ENCODE data around the gene CD36.

The CD36 gene

DNA sequence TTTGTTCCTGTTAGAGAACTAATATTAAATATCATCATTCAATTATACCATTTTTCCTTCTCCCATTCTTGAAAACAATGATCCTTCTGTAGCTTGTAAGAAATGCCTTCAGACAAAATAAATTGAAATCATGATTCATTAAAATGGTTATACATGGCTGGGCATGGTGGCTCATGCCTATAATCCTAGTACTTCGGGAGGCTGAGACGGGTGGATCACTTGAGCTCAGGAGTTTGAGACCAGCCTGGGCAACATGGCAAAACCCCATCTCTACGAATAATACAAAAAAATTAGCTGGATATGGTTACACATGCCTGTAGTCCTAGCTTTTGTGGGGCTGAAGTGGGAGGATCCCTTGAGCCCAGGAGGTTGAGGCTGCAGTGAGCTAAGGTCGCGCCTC, 13.0 kb downstream of the CD36 start:
- Histone ChIP-seq H3K27ac (ENCODE audit: low read length, poor library complexity, severe bottlenecking) (no peak overlapping the region), H2AFZ (ENCODE audit: low read depth, low read length) (no peak overlapping the region), H2BK12ac (ENCODE audit: low read length in 2 of 2) (no peak overlapping the region), H3K27me3 (ENCODE audit: control insufficient read depth in 1 of 2, insufficient read depth in 1 of 2, low read length in 2 of 2) (no peaks in the 10 kb centered on the region), H3K4ac (ENCODE audit: low read depth in 1 of 2, low read length in 2 of 2) (no peak overlapping the region), H2BK120ac (ENCODE audit: low read depth, low read length) (peak overlapping the region; percentile 49), H3K18ac (ENCODE audit: low read depth in 1 of 2, low read length in 2 of 2) (no peak overlapping the region), H3K4me1 (ENCODE audit: control insufficient read depth, insufficient read depth, low read depth, low read length) (no peaks in the 10 kb centered on the region), H2AK5ac (ENCODE audit: low read length, severe bottlenecking) (no peak overlapping the region), H3K4me2 (ENCODE audit: low read length, poor library complexity, severe bottlenecking) (no peak overlapping the region), H3K9me3 (ENCODE audit: control insufficient read depth, low read length) (no peaks in the 10 kb centered on the region), H3K4me3 (ENCODE audit: insufficient read depth in 1 of 2, low read depth in 1 of 2, low read length in 2 of 2) (no peak overlapping the region), H4K8ac (ENCODE audit: low read length) (no peak overlapping the region), H2BK15ac (ENCODE audit: low read depth, poor library complexity, severe bottlenecking) (no peak overlapping the region), H3K79me1 (replicated peaks; ENCODE audit: low read length, poor library complexity, severe bottlenecking) (no peaks in the 10 kb centered on the region), H4K91ac (ENCODE audit: low read length) (no peak overlapping the region), H3K36me3 (ENCODE audit: control insufficient read depth in 1 of 2, insufficient read depth in 2 of 2, low read depth in 1 of 2, low read length in 2 of 2) (peaks cover 0 to 5% of the 10 kb centered on the region in 2 experiments), H3K9ac (ENCODE audit: low read length) (no peak overlapping the region), H3K23ac (ENCODE audit: low read length in 2 of 2) (no peak overlapping the region), H2BK5ac (ENCODE audit: low read depth, low read length, poor library complexity, severe bottlenecking) (no peak overlapping the region), H3K14ac (ENCODE audit: low read length in 2 of 2) (no peak overlapping the region)
- DNase-seq, result no peak
- WGBS, result 100% methylated on average over 4 of the region's 5 CpGs

DNA sequence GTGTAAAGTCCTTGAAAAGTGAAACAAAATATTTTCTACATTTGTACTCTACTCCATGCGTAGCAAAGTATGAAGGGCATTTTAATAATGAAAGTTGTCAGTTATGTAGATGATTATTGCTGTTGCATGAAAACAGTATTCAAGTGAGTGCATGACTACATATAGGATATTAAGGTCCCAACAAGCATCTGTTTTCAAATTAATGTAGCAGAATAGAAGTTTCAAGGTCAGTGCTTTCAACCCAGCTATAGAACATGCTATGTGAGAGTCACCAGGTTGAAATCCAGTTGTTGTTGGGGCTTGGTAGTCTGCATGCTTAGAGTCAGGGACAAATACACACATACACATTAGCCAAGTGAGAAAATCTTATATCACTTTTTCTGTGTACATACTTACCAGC, 14.8 kb downstream of the CD36 start:
- no peak overlapping the region for H3K9ac ChIP-seq (ENCODE audit: low read length)
- no peak overlapping the region for H3K18ac ChIP-seq (ENCODE audit: low read depth in 1 of 2, low read length in 2 of 2)
- no peaks in the 10 kb centered on the region for H3K4me1 ChIP-seq (ENCODE audit: control insufficient read depth, insufficient read depth, low read depth, low read length)
- no peak overlapping the region for H2AK5ac ChIP-seq (ENCODE audit: low read length, severe bottlenecking)
- no peak overlapping the region for H2BK5ac ChIP-seq (ENCODE audit: low read depth, low read length, poor library complexity, severe bottlenecking)
- H2BK15ac ChIP-seq (ENCODE audit: low read depth, poor library complexity, severe bottlenecking), result no peak overlapping the region
- no CpG with 5 or more reads among the region's 1 CpG for WGBS
- no peak overlapping the region for H2AFZ ChIP-seq (ENCODE audit: low read depth, low read length)
- H3K4me3 ChIP-seq (ENCODE audit: insufficient read depth in 1 of 2, low read depth in 1 of 2, low read length in 2 of 2), result no peak overlapping the region
- H3K27ac ChIP-seq (ENCODE audit: low read length, poor library complexity, severe bottlenecking), result no peak overlapping the region
- no peak overlapping the region for H4K8ac ChIP-seq (ENCODE audit: low read length)
- H3K27me3 ChIP-seq (ENCODE audit: control insufficient read depth in 1 of 2, insufficient read depth in 1 of 2, low read length in 2 of 2), result no peaks in the 10 kb centered on the region
- H3K36me3 ChIP-seq (ENCODE audit: control insufficient read depth in 1 of 2, insufficient read depth in 2 of 2, low read depth in 1 of 2, low read length in 2 of 2), result peaks cover 0 to 5% of the 10 kb centered on the region in 2 experiments
- H2BK120ac ChIP-seq (ENCODE audit: low read depth, low read length), result no peak overlapping the region
- H3K14ac ChIP-seq (ENCODE audit: low read length in 2 of 2), result no peak overlapping the region
- H2BK12ac ChIP-seq (ENCODE audit: low read length in 2 of 2), result no peak overlapping the region
- no peak overlapping the region for H4K91ac ChIP-seq (ENCODE audit: low read length)
- no peak overlapping the region for H3K23ac ChIP-seq (ENCODE audit: low read length in 2 of 2)
- H3K4me2 ChIP-seq (ENCODE audit: low read length, poor library complexity, severe bottlenecking), result no peak overlapping the region
- H3K4ac ChIP-seq (ENCODE audit: low read depth in 1 of 2, low read length in 2 of 2), result no peak overlapping the region
- no peaks in the 10 kb centered on the region for H3K79me1 ChIP-seq (replicated peaks; ENCODE audit: low read length, poor library complexity, severe bottlenecking)
- DNase-seq, result no peak
- no peaks in the 10 kb centered on the region for H3K9me3 ChIP-seq (ENCODE audit: control insufficient read depth, low read length)

DNA sequence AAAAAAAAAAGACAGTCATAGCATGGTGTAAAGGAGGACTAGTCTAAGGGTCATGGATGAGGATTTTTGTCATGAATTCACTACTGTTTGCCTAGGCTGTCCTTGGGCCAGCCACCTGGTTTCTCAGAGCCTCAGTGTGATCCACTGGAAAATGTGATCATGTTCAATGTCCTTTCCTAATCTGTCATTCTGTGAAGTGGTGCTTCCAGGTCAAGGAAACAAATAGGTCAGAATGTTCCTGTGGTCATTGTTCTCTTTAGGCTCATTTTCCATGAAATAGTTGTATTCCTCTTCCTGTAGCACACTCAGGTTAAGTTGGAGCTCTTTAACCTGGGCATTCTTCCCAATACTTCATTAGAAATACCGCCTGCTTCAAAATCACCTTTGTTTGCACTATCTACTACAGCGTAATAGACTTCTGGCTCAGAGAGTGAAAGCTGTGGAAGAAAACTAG, 16.5 kb downstream of the CD36 start:
- Histone ChIP-seq H4K91ac (ENCODE audit: low read length) (no peak overlapping the region), H3K4me1 (ENCODE audit: control insufficient read depth, insufficient read depth, low read depth, low read length) (no peaks in the 10 kb centered on the region), H3K4me2 (ENCODE audit: low read length, poor library complexity, severe bottlenecking) (no peak overlapping the region), H2BK120ac (ENCODE audit: low read depth, low read length) (no peak overlapping the region), H3K36me3 (ENCODE audit: control insufficient read depth in 1 of 2, insufficient read depth in 2 of 2, low read depth in 1 of 2, low read length in 2 of 2) (no peaks in the 10 kb centered on the region), H3K14ac (ENCODE audit: low read length in 2 of 2) (no peak overlapping the region), H2BK12ac (ENCODE audit: low read length in 2 of 2) (no peak overlapping the region), H4K8ac (ENCODE audit: low read length) (no peak overlapping the region), H3K18ac (ENCODE audit: low read depth in 1 of 2, low read length in 2 of 2) (no peak overlapping the region), H3K4ac (ENCODE audit: low read depth in 1 of 2, low read length in 2 of 2) (no peak overlapping the region), H3K27ac (ENCODE audit: low read length, poor library complexity, severe bottlenecking) (no peak overlapping the region), H3K9me3 (ENCODE audit: control insufficient read depth, low read length) (no peaks in the 10 kb centered on the region), H3K23ac (ENCODE audit: low read length in 2 of 2) (no peak overlapping the region), H2BK15ac (ENCODE audit: low read depth, poor library complexity, severe bottlenecking) (no peak overlapping the region), H2AK5ac (ENCODE audit: low read length, severe bottlenecking) (no peak overlapping the region), H3K4me3 (ENCODE audit: insufficient read depth in 1 of 2, low read depth in 1 of 2, low read length in 2 of 2) (no peak overlapping the region), H3K27me3 (ENCODE audit: control insufficient read depth in 1 of 2, insufficient read depth in 1 of 2, low read length in 2 of 2) (no peaks in the 10 kb centered on the region), H3K79me1 (replicated peaks; ENCODE audit: low read length, poor library complexity, severe bottlenecking) (no peaks in the 10 kb centered on the region), H3K9ac (ENCODE audit: low read length) (no peak overlapping the region), H2BK5ac (ENCODE audit: low read depth, low read length, poor library complexity, severe bottlenecking) (no peak overlapping the region), H2AFZ (ENCODE audit: low read depth, low read length) (no peak overlapping the region)
- no peak for DNase-seq
- no CpG with 5 or more reads among the region's 2 CpGs for WGBS

DNA sequence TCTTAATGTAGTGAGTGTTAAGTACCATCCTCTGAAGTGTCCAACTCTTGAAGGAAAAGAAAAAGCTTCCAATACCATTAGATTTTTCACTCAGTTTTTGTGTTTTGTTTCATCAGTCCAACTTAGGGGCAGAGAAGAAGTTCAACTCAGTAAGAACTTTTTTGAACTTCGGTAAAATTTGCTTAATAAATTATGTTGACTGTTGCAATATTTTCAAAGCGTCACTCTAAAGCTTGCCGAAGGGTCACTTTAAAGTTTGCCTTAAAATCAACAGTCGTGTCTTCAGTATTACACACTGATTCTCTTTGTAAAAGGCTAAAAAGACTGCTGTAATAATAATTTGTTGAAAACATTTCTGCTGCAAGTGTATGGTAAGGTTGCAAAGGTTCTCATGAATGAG, 17.6 kb downstream of the CD36 start:
- H3K4ac ChIP-seq (ENCODE audit: low read depth in 1 of 2, low read length in 2 of 2), result no peak overlapping the region
- H3K18ac ChIP-seq (ENCODE audit: low read depth in 1 of 2, low read length in 2 of 2), result no peak overlapping the region
- H4K91ac ChIP-seq (ENCODE audit: low read length), result no peak overlapping the region
- H3K79me1 ChIP-seq (replicated peaks; ENCODE audit: low read length, poor library complexity, severe bottlenecking), result no peaks in the 10 kb centered on the region
- no peak overlapping the region for H3K4me2 ChIP-seq (ENCODE audit: low read length, poor library complexity, severe bottlenecking)
- H3K14ac ChIP-seq (ENCODE audit: low read length in 2 of 2), result no peak overlapping the region
- H3K36me3 ChIP-seq (ENCODE audit: control insufficient read depth in 1 of 2, insufficient read depth in 2 of 2, low read depth in 1 of 2, low read length in 2 of 2), result no peaks in the 10 kb centered on the region
- no peak for DNase-seq
- H2BK15ac ChIP-seq (ENCODE audit: low read depth, poor library complexity, severe bottlenecking), result no peak overlapping the region
- no peak overlapping the region for H3K9ac ChIP-seq (ENCODE audit: low read length)
- no peaks in the 10 kb centered on the region for H3K4me1 ChIP-seq (ENCODE audit: control insufficient read depth, insufficient read depth, low read depth, low read length)
- H3K27me3 ChIP-seq (ENCODE audit: control insufficient read depth in 1 of 2, insufficient read depth in 1 of 2, low read length in 2 of 2), result no peaks in the 10 kb centered on the region
- no peak overlapping the region for H2BK5ac ChIP-seq (ENCODE audit: low read depth, low read length, poor library complexity, severe bottlenecking)
- no peak overlapping the region for H2AK5ac ChIP-seq (ENCODE audit: low read length, severe bottlenecking)
- no peak overlapping the region for H3K23ac ChIP-seq (ENCODE audit: low read length in 2 of 2)
- no peak overlapping the region for H4K8ac ChIP-seq (ENCODE audit: low read length)
- no peaks in the 10 kb centered on the region for H3K9me3 ChIP-seq (ENCODE audit: control insufficient read depth, low read length)
- 89% methylated on average over 4 of the region's 4 CpGs for WGBS
- no peak overlapping the region for H3K27ac ChIP-seq (ENCODE audit: low read length, poor library complexity, severe bottlenecking)
- no peak overlapping the region for H2AFZ ChIP-seq (ENCODE audit: low read depth, low read length)
- no peak overlapping the region for H2BK12ac ChIP-seq (ENCODE audit: low read length in 2 of 2)
- no peak overlapping the region for H3K4me3 ChIP-seq (ENCODE audit: insufficient read depth in 1 of 2, low read depth in 1 of 2, low read length in 2 of 2)
- H2BK120ac ChIP-seq (ENCODE audit: low read depth, low read length), result no peak overlapping the region
